ENCODE results near the gene RIMKLA.

The RIMKLA gene

GRCh38 chr1:42454403-42454802 lies 73.8 kb downstream of the RIMKLA start:
- no peak for DNase-seq (ENCODE audit: low read depth)
- no peak for TF ChIP-seq CTCF (IDR thresholded peaks at IDR 0.05; ENCODE audit: control insufficient read depth, extremely low read depth, insufficient read depth)
- H3K4me3 ChIP-seq (ENCODE audit: low read depth, low read length), result no peak overlapping the region

- peak within 1 kb of the TSS; percentile 85 for H3K4me3 ChIP-seq (ENCODE audit: low read depth, low read length)
- no peak for TF ChIP-seq CTCF (IDR thresholded peaks at IDR 0.05; ENCODE audit: control insufficient read depth, extremely low read depth, insufficient read depth)
- DNase-seq (ENCODE audit: low read depth), result peak; percentile 67
Observed at GRCh38 chr1:42456010-42456753, 75.6 kb downstream of the RIMKLA start, which contains the start of the genes PPCS and ZMYND12. Gene PPCS (plus strand): TSS chr1:42456543. CDS start chr1:42456566, 23 bp downstream. Gene ZMYND12 (minus strand): TSS chr1:42456022. CDS start chr1:42455997, 25 bp downstream.

GRCh38 chr1:42456754-42457089 lies 76.1 kb downstream of the RIMKLA start:
- TF ChIP-seq CTCF (IDR thresholded peaks at IDR 0.05; ENCODE audit: control insufficient read depth, extremely low read depth, insufficient read depth), result no peak
- peak overlapping the region; percentile 85 for H3K4me3 ChIP-seq (ENCODE audit: low read depth, low read length)
- DNase-seq (ENCODE audit: low read depth), result peak; percentile 26

- TF ChIP-seq CTCF (IDR thresholded peaks at IDR 0.05; ENCODE audit: control insufficient read depth, extremely low read depth, insufficient read depth), result no peak
- DNase-seq (ENCODE audit: low read depth), result no peak
Observed at GRCh38 chr1:42461196-42461595, 80.6 kb downstream of the RIMKLA start.

GRCh38 chr1:42462828-42463763 lies 82.5 kb downstream of the RIMKLA start, which contains the start of gene CCDC30:
Gene CCDC30 (plus strand): TSS chr1:42463286. CDS start chr1:42480552, 17,266 bp downstream.
- H3K4me3 ChIP-seq (ENCODE audit: low read depth, low read length), result peak within 1 kb of the TSS; percentile 89
- peak; percentile 98 for DNase-seq (ENCODE audit: low read depth)
- no peak for TF ChIP-seq CTCF (IDR thresholded peaks at IDR 0.05; ENCODE audit: control insufficient read depth, extremely low read depth, insufficient read depth)

More at GRCh38 chr1:42461196-42461595, 80.6 kb downstream of the RIMKLA start:
- no peak overlapping the region for H3K4me3 ChIP-seq (ENCODE audit: low read depth, low read length)

GRCh38 chr1:42463921-42464320 lies 83.3 kb downstream of the RIMKLA start:
- TF ChIP-seq CTCF (IDR thresholded peaks at IDR 0.05; ENCODE audit: control insufficient read depth, extremely low read depth, insufficient read depth), result no peak
- no peak for DNase-seq (ENCODE audit: low read depth)
- H3K4me3 ChIP-seq (ENCODE audit: low read depth, low read length), result peak overlapping the region; percentile 89

Measured in LNCaP clone FGC (cell line).